Suprapubic skin (tissue), 4 donors: ENCODE results near the gene CNEP1R1. TPM values are rescaled to one million over a fixed set of nuclear protein-coding genes. Genes with fewer than 3 reads are reported as not detected.

Experiments
- DNase-seq, 2 donors: peaks; one replicate each; pipeline ENCODE4 v3.0.0-alpha.2; 2019; ENCODE audit warnings: low spot score in 2 of 2
- H3K27ac ChIP-seq: fragments of 200-600 bp; sonication (generic); one replicate; pipeline ENCODE4 v1.5.1; 2019
- H3K27me3 ChIP-seq: fragments of 200-600 bp; sonication (generic); one replicate; pipeline ENCODE4 v1.5.1; 2019
- H3K36me3 ChIP-seq: fragments of 200-600 bp; sonication (generic); one replicate; pipeline ENCODE4 v1.5.1; 2019
- H3K4me1 ChIP-seq: fragments of 200-600 bp; sonication (generic); one replicate; pipeline ENCODE4 v1.5.1; 2019
- H3K4me3 ChIP-seq: fragments of 200-600 bp; sonication (generic); one replicate; pipeline ENCODE4 v1.5.1; 2019; ENCODE audit warnings: mild to moderate bottlenecking
- H3K9me3 ChIP-seq: fragments of 200-600 bp; sonication (generic); one replicate; pipeline ENCODE4 v1.5.1; 2019
- EP300 ChIP-seq: sonication (generic); formaldehyde crosslinking; IDR thresholded peaks from one replicate; pipeline ENCODE4 v1.6.1; 2017; ENCODE audit warnings: antibody characterized with exemption
- POLR2A ChIP-seq, 2 donors: fragments of 450-650 bp; IDR thresholded peaks; one replicate each; pipeline ENCODE4 v1.6.1; 2017; ENCODE audit warnings: antibody characterized with exemption in 2 of 2, mild to moderate bottlenecking in 2 of 2, moderate library complexity in 2 of 2
- POLR2AphosphoS5 ChIP-seq, 3 donors: sonication (generic); formaldehyde crosslinking; IDR thresholded peaks; one replicate each; pipeline ENCODE4 v1.6.1; 2017; ENCODE audit warnings: antibody characterized with exemption in 3 of 3
- WGBS: methylation state at CpG from one replicate; pipeline ENCODE4 v1.1.5; 2018; 5-methylcytosine and 5-hydroxymethylcytosine counted together
- total RNA-seq, 4 donors: library from RNA; depleted of rRNA; stranded (reverse); fragments of >200 nt; gene quantifications; one replicate each; pipeline ENCODE4 v1.1.0, GENCODE V29; 2016
- TF ChIP-seq, protein P1 (sequence below), 2 donors: fragments of 200-600 bp in 1 of 2; fragments of 450-650 bp in 1 of 2; sonication (generic) in 1 of 2; IDR thresholded peaks; one replicate each; pipeline ENCODE4 v1.5.1; 2016 to 2019; ENCODE audit warnings: antibody characterized with exemption in 2 of 2, mild to moderate bottlenecking in 1 of 2, moderate library complexity in 1 of 2

Gene CNEP1R1
- total RNA-seq, 4 donors from 2014 or later = 13.5 to 24.6 (median 16.5) TPM

DNA sequence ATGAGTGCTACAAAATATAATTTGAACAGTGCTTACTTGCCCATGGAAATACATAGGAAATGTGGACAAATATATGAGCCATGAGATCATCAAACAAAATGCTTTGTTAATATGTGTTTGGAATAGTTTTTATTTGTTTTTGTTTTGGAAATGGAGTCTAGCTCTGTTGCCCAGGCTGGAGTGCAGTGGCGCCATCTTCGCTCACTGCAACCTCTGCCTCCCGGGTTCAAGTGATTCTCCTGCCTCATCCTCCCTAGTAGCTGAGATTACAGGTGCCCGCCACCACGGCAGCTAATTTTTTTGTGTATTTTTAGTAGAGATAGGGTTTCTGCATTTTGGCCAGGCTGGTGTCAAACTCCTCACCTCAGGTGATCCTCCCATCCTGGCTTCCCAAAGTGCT lies 2.8 kb downstream of the CNEP1R1 start:
- no peak overlapping the region for H3K4me3 ChIP-seq
- 97% methylated on average over 5 of the region's 5 CpGs for WGBS
- DNase-seq = no peak

DNA sequence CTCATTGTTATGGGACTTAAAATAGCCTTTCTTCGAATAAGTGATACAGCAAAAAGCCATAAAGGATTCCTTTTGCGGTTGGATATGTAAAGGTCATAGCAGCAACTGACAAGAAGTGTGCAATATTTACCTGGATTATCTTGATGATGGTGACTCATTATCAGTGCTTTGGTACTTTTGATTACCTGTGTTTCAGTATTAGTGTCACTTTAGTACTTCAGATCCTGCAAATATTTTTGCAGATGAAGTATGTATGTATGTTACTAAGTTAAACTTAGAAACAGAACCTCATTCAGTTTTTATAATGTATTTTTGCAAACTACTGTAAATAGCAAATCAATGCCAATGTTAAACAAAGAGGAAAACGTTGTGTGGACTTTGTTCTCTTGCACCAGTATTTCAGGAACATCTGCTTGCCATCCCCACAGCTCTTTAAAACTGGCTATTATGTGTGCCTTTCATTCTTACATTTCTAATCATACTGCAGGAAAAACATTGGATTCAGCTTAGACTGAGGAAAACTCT lies 10.5 kb downstream of the CNEP1R1 start:
- H3K27ac ChIP-seq = no peak overlapping the region
- H3K4me3 ChIP-seq = no peak overlapping the region
- 71% methylated on average over 3 of the region's 3 CpGs for WGBS
- peaks cover 44% of the 10 kb centered on the region for H3K36me3 ChIP-seq
- H3K9me3 ChIP-seq = no peaks in the 10 kb centered on the region
- H3K4me1 ChIP-seq = peaks cover 7% of the 10 kb centered on the region
- TF ChIP-seq EP300 = no peak
- no peak for TF ChIP-seq POLR2A (IDR thresholded peaks at IDR 0.05)
- TF ChIP-seq, protein P1, sequence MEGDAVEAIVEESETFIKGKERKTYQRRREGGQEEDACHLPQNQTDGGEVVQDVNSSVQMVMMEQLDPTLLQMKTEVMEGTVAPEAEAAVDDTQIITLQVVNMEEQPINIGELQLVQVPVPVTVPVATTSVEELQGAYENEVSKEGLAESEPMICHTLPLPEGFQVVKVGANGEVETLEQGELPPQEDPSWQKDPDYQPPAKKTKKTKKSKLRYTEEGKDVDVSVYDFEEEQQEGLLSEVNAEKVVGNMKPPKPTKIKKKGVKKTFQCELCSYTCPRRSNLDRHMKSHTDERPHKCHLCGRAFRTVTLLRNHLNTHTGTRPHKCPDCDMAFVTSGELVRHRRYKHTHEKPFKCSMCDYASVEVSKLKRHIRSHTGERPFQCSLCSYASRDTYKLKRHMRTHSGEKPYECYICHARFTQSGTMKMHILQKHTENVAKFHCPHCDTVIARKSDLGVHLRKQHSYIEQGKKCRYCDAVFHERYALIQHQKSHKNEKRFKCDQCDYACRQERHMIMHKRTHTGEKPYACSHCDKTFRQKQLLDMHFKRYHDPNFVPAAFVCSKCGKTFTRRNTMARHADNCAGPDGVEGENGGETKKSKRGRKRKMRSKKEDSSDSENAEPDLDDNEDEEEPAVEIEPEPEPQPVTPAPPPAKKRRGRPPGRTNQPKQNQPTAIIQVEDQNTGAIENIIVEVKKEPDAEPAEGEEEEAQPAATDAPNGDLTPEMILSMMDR (IDR thresholded peaks at IDR 0.05) = no peak
- no peak for TF ChIP-seq POLR2AphosphoS5 (IDR thresholded peaks at IDR 0.05)
- no peak for DNase-seq
- no peaks in the 10 kb centered on the region for H3K27me3 ChIP-seq

More for the DNA sequence above, 2.8 kb downstream of the CNEP1R1 start:
- TF ChIP-seq EP300 = no peak
- Histone ChIP-seq H3K27ac (no peak overlapping the region), H3K36me3 (peaks cover 22% of the 10 kb centered on the region), H3K27me3 (no peaks in the 10 kb centered on the region), H3K9me3 (no peaks in the 10 kb centered on the region), H3K4me1 (peaks cover 30% of the 10 kb centered on the region)

DNA sequence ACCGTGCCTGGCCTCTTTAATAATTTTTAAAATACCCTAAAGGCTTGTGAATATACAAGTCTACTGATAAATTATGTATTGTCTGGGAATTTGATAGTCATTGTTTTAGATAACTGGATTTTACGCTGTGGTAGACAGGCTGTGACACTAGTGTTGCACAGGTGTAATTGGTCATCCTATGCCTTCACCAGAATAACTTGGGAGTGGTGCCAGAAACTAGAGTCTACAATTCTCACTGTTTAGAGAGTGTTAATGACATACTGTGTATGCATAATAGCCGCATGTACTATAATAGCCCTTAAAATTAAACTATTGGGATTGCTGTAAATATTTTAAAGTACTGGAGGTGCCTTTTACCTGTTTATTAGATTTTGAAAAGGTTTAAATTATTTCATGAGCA lies 11.4 kb downstream of the CNEP1R1 start:
- H3K4me3 ChIP-seq = no peak overlapping the region
- no peaks in the 10 kb centered on the region for H3K9me3 ChIP-seq
- 88% methylated on average over 3 of the region's 3 CpGs for WGBS
- DNase-seq = no peak
- no peaks in the 10 kb centered on the region for H3K27me3 ChIP-seq
- H3K4me1 ChIP-seq = peaks cover 7% of the 10 kb centered on the region
- H3K36me3 ChIP-seq = peaks cover 36% of the 10 kb centered on the region
- no peak overlapping the region for H3K27ac ChIP-seq
- TF ChIP-seq POLR2AphosphoS5 (IDR thresholded peaks at IDR 0.05) (no peak), EP300 (no peak), POLR2A (IDR thresholded peaks at IDR 0.05) (no peak)
- TF ChIP-seq, protein P1 (IDR thresholded peaks at IDR 0.05) = no peak

DNA sequence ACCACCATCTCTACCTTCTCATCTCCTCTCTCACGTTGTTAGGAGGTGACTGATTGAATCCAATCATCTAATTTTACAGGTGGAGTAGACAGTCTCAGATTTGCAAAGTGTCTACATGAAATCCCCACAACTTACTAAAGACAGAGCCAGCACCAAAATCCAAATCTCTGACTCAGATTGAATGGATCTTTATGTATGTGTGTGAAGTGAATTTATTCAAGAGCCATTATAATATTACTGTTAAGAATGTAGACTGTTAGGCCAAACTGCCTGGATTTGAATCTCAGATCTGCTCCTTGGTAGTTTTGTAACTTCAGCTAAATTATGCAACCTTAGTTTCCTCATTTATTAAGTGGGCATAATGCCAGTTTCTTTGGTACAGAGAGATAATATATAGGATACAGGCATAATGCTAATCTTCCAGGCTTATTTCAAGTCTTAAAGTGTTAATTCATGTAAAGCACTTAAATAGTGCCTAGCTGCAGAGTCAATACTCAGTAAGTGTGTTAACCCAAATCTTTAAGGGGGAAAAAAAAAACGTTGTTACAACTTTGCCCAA lies 12.7 kb downstream of the CNEP1R1 start:
- Histone ChIP-seq H3K4me3 (no peak overlapping the region), H3K27me3 (no peaks in the 10 kb centered on the region), H3K9me3 (no peaks in the 10 kb centered on the region), H3K27ac (no peak overlapping the region), H3K36me3 (peaks cover 29% of the 10 kb centered on the region), H3K4me1 (peaks cover 7% of the 10 kb centered on the region)
- TF ChIP-seq POLR2AphosphoS5 (IDR thresholded peaks at IDR 0.05) (no peak), POLR2A (IDR thresholded peaks at IDR 0.05) (no peak), EP300 (no peak)
- TF ChIP-seq, protein P1 (IDR thresholded peaks at IDR 0.05) = no peak
- WGBS = 40% methylated on average over 2 of the region's 2 CpGs
- DNase-seq = no peak

DNA sequence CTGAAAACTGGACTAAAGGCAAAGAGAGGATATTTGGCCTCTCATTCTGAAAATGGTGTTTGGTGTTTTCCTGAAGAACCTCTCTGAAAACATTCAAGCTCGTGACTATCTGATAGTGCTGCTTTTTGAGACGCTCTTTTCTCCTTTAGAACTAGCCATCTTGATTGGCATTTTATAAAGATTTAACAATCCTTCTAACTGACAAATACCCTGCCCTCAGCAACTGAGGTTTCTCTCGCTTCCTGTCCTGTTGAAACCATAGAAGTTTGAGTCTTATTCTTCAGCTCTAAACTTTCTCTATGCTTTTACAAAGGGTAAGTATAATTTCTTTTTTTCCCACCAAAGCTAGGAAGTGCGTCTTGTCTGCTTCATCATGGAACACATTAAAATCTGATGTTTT lies 13.3 kb downstream of the CNEP1R1 start:
- 79% methylated on average over 4 of the region's 4 CpGs for WGBS
- no peak overlapping the region for H3K27ac ChIP-seq
- TF ChIP-seq POLR2AphosphoS5 (IDR thresholded peaks at IDR 0.05) (no peak), POLR2A (IDR thresholded peaks at IDR 0.05) (no peak), EP300 (no peak)
- TF ChIP-seq, protein P1 (IDR thresholded peaks at IDR 0.05) = no peak
- H3K4me3 ChIP-seq = no peak overlapping the region
- H3K4me1 ChIP-seq = peaks cover 7% of the 10 kb centered on the region
- H3K9me3 ChIP-seq = no peaks in the 10 kb centered on the region
- DNase-seq = no peak
- no peaks in the 10 kb centered on the region for H3K27me3 ChIP-seq
- H3K36me3 ChIP-seq = peaks cover 25% of the 10 kb centered on the region
